ENCODE data around the gene CNDP1. TPM values are rescaled to one million over a fixed set of nuclear protein-coding genes. Genes with fewer than 3 reads are reported as not detected.

CNDP1 gene
- polyA plus RNA-seq, 1 donor: 0.31 TPM

- DNase-seq: no peak
These were observed 92.0 kb downstream of the CNDP1 start for GRCh38 chr18:74626049-74626874.

DNA sequence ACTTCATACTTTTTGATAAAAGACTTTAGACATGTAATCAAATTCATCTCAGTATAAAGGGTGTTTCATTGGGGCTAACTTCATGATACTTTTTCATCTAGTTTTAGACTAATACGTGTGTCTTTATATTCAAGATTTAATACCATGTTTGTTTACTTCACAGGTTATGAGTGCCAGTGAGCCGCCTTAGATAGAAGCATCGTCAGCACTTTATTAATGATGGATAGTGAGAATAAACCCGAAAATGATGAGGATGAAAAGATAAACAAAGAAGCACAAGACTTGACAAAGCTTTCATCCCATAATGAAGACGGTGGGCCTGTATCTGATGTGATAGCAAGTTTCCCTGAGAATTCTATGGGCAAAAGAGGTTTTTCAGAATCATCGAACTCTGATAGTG is 96.5 kb downstream of the CNDP1 start:
- no peak for DNase-seq

- DNase-seq: no peak
These were observed 96.9 kb downstream of the CNDP1 start for GRCh38 chr18:74631212-74631611.

GRCh38 chr18:74631623-74632350 is 97.5 kb downstream of the CNDP1 start:
- no peak for DNase-seq

GRCh38 chr18:74632351-74632679 is 98.0 kb downstream of the CNDP1 start:
- DNase-seq: no peak

- no peak for DNase-seq
These were observed 98.6 kb downstream of the CNDP1 start for GRCh38 chr18:74632856-74633255.

DNA sequence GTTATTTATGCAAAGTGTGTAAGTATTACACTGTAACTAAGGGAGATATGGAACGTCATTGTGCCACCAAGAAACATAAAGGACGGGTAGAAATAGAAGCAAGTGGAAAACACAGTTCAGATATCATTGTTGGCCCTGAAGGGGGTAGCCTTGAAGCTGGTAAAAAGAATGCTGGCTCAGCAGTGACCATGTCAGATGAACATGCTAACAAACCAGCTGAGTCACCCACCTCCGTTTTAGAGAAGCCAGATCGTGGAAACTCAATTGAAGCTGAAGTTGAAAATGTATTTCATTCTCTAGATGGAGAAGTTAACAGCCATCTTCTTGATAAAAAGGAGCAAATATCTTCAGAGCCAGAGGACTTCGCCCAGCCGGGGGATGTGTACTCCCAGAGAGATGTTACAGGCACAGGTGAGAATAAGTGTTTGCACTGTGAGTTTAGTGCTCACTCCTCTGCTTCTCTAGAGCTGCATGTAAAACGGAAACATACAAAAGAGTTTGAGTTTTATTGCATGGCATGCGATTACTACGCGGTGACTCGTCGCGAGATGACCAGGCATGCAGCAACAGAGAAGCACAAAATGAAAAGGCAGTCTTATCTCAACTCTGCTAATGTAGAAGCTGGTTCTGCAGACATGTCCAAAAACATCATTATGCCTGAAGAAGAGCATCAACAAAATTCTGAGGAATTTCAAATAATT is 99.5 kb downstream of the CNDP1 start:
- DNase-seq: no peak

DNA sequence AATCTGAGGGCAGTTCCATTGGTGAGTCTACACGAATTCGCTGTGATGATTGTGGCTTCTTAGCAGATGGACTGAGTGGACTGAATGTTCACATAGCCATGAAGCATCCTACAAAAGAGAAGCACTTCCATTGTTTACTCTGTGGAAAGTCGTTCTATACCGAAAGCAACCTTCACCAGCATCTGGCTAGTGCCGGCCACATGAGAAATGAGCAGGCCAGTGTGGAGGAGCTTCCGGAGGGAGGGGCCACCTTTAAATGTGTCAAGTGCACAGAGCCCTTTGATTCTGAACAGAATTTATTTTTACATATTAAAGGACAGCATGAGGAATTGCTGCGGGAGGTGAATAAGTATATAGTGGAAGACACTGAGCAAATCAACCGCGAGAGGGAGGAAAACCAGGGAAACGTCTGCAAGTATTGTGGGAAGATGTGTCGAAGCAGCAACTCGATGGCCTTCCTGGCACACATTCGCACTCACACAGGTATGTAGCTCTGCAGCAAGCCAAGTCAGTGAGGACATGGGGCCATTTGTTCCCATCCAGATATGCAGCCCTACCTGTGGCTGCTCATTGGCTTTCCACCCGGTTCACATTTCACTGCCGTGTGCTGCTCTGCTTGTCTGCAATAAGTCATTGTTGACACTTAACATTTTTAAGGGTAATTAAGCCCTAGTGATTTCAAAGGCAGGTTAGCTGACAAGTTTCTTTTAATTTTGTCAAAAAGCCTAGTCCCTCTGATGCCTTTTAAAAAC is 101.1 kb downstream of the CNDP1 start:
- no peak for DNase-seq

Other genes with a start within 250 kb of the CNDP1 start
- gene CYB5A, start 242.5 kb upstream of the CNDP1 start, polyA plus RNA-seq (ENCODE audit: insufficient read length): 34.5 TPM
- not detected for gene C18orf63, start 218.7 kb upstream of the CNDP1 start, polyA plus RNA-seq (ENCODE audit: insufficient read length)
- 9.4 TPM for gene DIPK1C, start 77.2 kb upstream of the CNDP1 start, polyA plus RNA-seq (ENCODE audit: insufficient read length)
- 55.1 TPM for gene CNDP2, start 38.1 kb upstream of the CNDP1 start, polyA plus RNA-seq (ENCODE audit: insufficient read length)
- gene ZNF407, start 63.4 kb downstream of the CNDP1 start, polyA plus RNA-seq (ENCODE audit: insufficient read length): 7.1 TPM

All from hindlimb muscle (tissue), 1 donor.